HCT116 (cell line): ENCODE results near the gene OAT. TPM values are rescaled to one million over a fixed set of nuclear protein-coding genes. Genes with fewer than 3 reads are reported as not detected.

ENCODE experiments used
- ATAC-seq: fragments of 200-7000 bp; cut with Tn5 transposase; 2 replicates; pipeline ENCODE4 v1.9.1; 2020; ENCODE audit warnings: mild to moderate bottlenecking, moderate library complexity
- BruUV-seq: library from RNA; stranded (reverse); fragments of 400-500 nt; replicated peaks from 2 replicates; lab custom pipeline; 2021; lab: Mats Ljungman, UMichigan
- CTCF ChIA-PET: fragments of 300-600 bp; sonication (Branson Sonifier 250); formaldehyde crosslinking; loops from one replicate; lab custom pipeline; 2021; ENCODE audit warnings: antibody characterized with exemption; lab: Charles Lee
- POLR2A ChIA-PET: fragments of 300-600, 350-600 bp; sonication (Branson Sonifier 250); formaldehyde crosslinking; loops from one replicate; lab custom pipeline; 2021; ENCODE audit warnings: antibody characterized with exemption; lab: Charles Lee
- RAD21 ChIA-PET, 2 experiments: fragments of 300-600 bp; sonication (Branson Sonifier 250); formaldehyde crosslinking; loops; one replicate each; lab custom pipeline; 2023; ENCODE audit warnings: low total read pairs in 2 of 2; ENCODE audit not compliant: uncharacterized antibody in 2 of 2, unreplicated experiment in 2 of 2, low non-redundant PET in 1 of 2; lab: Charles Lee
- DNase-seq: peaks from one replicate; pipeline ENCODE4 v3.0.0-alpha.2; 2010; ENCODE audit warnings: low read depth, low spot score
- H2AFZ ChIP-seq: fragments of 200-600 bp; shearing (Covaris generic), sonication (generic); 2 replicates; pipeline ENCODE4 v1.6.1; 2017; ENCODE audit warnings: low read depth, mixed run types, mixed read lengths, antibody characterized with exemption, low read length; ENCODE audit not compliant: poor library complexity, severe bottlenecking
- H3K27ac ChIP-seq: 2 replicates; pipeline ENCODE4 v1.5.1; 2012; ENCODE audit warnings: low read depth, low read length
- H3K27me3 ChIP-seq: fragments of 200-600 bp; sonication (generic); 2 replicates; pipeline ENCODE4 v1.6.1; 2016; ENCODE audit warnings: mixed run types, low read length, mixed read lengths; ENCODE audit not compliant: insufficient read depth
- H3K36me3 ChIP-seq, 2 experiments: fragments of 200-500 bp in 1 of 2; fragments of 200-600 bp in 1 of 2; sonication (Bioruptor generic) in 1 of 2; sonication (generic) in 1 of 2; 2 replicates each; pipeline versions ENCODE4 v1.5.1 to v1.6.1; 2014 to 2016; ENCODE audit warnings: low read length in 2 of 2, inconsistent platforms in 1 of 2, mixed read lengths in 1 of 2, mixed run types in 1 of 2; ENCODE audit not compliant: insufficient read depth in 2 of 2, control insufficient read depth in 1 of 2
- H3K4me1 ChIP-seq, 2 experiments: fragments of 200-600 bp in 1 of 2; sonication (generic) in 1 of 2; 2 replicates each; pipeline versions ENCODE4 v1.5.1 to v1.6.1; 2012 to 2017; ENCODE audit warnings: low read length in 2 of 2, inconsistent platforms in 1 of 2, mild to moderate bottlenecking in 1 of 2, mixed read lengths in 1 of 2, mixed run types in 1 of 2, moderate library complexity in 1 of 2; ENCODE audit not compliant: insufficient read depth in 2 of 2, control insufficient read depth in 1 of 2
- H3K4me2 ChIP-seq: fragments of 200-600 bp; sonication (generic); 2 replicates; pipeline ENCODE4 v1.6.1; 2017; ENCODE audit warnings: mixed run types, low read length, mixed read lengths
- H3K4me3 ChIP-seq, 2 experiments: fragments of 200-600 bp in 1 of 2; sonication (generic) in 1 of 2; replicated peaks in 1 of 2; 2 replicates each; pipeline ENCODE4 v1.5.1; 2011 to 2016; ENCODE audit warnings: low read length in 2 of 2, control low read depth in 1 of 2, low read depth in 1 of 2, mild to moderate bottlenecking in 1 of 2, mixed read lengths in 1 of 2, mixed run types in 1 of 2
- H3K79me2 ChIP-seq: fragments of 200-600 bp; sonication (generic); 2 replicates; pipeline ENCODE4 v1.6.1; 2017; ENCODE audit warnings: mild to moderate bottlenecking, mixed run types, low read length, moderate library complexity, mixed read lengths; ENCODE audit not compliant: insufficient read depth
- H3K9ac ChIP-seq: fragments of 200-600 bp; sonication (generic); 2 replicates; pipeline ENCODE4 v1.6.1; 2016; ENCODE audit warnings: low read length, mixed read lengths
- H3K9me2 ChIP-seq: fragments of 200-600 bp; sonication (generic), shearing (Covaris generic); 2 replicates; pipeline ENCODE4 v1.6.1; 2017; ENCODE audit warnings: mixed run types, mild to moderate bottlenecking, moderate library complexity; ENCODE audit not compliant: insufficient read depth
- H3K9me3 ChIP-seq, 2 experiments: fragments of 200-500 bp in 1 of 2; fragments of 200-600 bp in 1 of 2; sonication (Bioruptor generic) in 1 of 2; sonication (generic) in 1 of 2; 2 replicates each; pipeline ENCODE4 v1.6.1; 2014 to 2017; ENCODE audit warnings: low read length in 2 of 2, mixed read lengths in 2 of 2, inconsistent platforms in 1 of 2, low read depth in 1 of 2, mild to moderate bottlenecking in 1 of 2, mixed run types in 1 of 2, moderate library complexity in 1 of 2; ENCODE audit not compliant: control insufficient read depth in 1 of 2, insufficient read depth in 1 of 2
- H4K20me1 ChIP-seq: fragments of 200-600 bp; sonication (generic), shearing (Covaris generic); 2 replicates; pipeline ENCODE4 v1.6.1; 2017; ENCODE audit warnings: mixed run types, mild to moderate bottlenecking, moderate library complexity; ENCODE audit not compliant: insufficient read depth
- ATF3 ChIP-seq: IDR thresholded peaks from 2 replicates; pipeline ENCODE4 v1.6.1; 2012
- EGR1 ChIP-seq: IDR thresholded peaks from 2 replicates; pipeline ENCODE4 v1.6.1; 2012; ENCODE audit warnings: low read depth
- FOSL1 ChIP-seq: IDR thresholded peaks from 2 replicates; pipeline ENCODE4 v1.6.1; 2012; ENCODE audit warnings: low read depth
- JUND ChIP-seq: IDR thresholded peaks from 2 replicates; pipeline ENCODE4 v1.6.1; 2012
- POLR2A ChIP-seq: IDR thresholded peaks from 2 replicates; pipeline ENCODE4 v1.7.0; 2011; ENCODE audit warnings: borderline replicate concordance; ENCODE audit not compliant: insufficient read depth, insufficient read length; ENCODE audit errors: extremely low read depth
- RAD21 ChIP-seq: IDR thresholded peaks from 2 replicates; pipeline ENCODE4 v1.6.1; 2012; ENCODE audit warnings: low read depth, mild to moderate bottlenecking
- REST ChIP-seq: IDR thresholded peaks from 2 replicates; pipeline ENCODE4 v1.6.1; 2012; ENCODE audit warnings: low read depth
- SP1 ChIP-seq: IDR thresholded peaks from 2 replicates; pipeline ENCODE4 v1.6.1; 2012; ENCODE audit warnings: low read depth
- TCF7L2 ChIP-seq: IDR thresholded peaks from 2 replicates; pipeline ENCODE4 v1.7.0; 2011; ENCODE audit warnings: borderline replicate concordance, inconsistent platforms; ENCODE audit not compliant: insufficient read depth, insufficient read length; ENCODE audit errors: extremely low read depth
- intact Hi-C: fragments of 100-400 bp; cut with micrococcal nuclease; formaldehyde crosslinking; loops from 2 replicates; pipeline ENCODE4 v1.10.0; 2022
- total RNA-seq: library from RNA; stranded (reverse); gene quantifications from one replicate; pipeline ENCODE4 v1.2.1, GENCODE V29; 2021; ENCODE audit not compliant: unreplicated experiment

OAT gene
- total RNA-seq, 1 experiment from 2014 or later: 133 TPM

- ChIA-PET CTCF (interaction anchor here (1.0 to 3.5 kb wide), 6 partner anchors 9 to 385 kb away, joined by 3 to 29 read pairs (median 3); no protein-coding TSS in a partner anchor), RAD21 (interaction anchor here in 1 of 2 experiments (0.6 to 2.2 kb wide), 4 partner anchors 9 to 677 kb away, joined by 3 to 9 read pairs (median 6); no protein-coding TSS in a partner anchor), POLR2A (interaction anchor here (1.0 to 1.2 kb wide), 2 partner anchors 9 to 228 kb away, joined by 3 read pairs; no protein-coding TSS in a partner anchor)
- Histone ChIP-seq H3K4me2 (no peak overlapping the region), H3K4me1 (peaks cover 12 to 18% of the 10 kb centered on the region in 2 experiments), H3K27ac (no peak overlapping the region), H3K79me2 (no peaks in the 10 kb centered on the region), H4K20me1 (no peaks in the 10 kb centered on the region), H3K9me3 (no peaks in the 10 kb centered on the region), H3K36me3 (no peaks in the 10 kb centered on the region), H2AFZ (no peak overlapping the region), H3K4me3 (no peak overlapping the region), H3K27me3 (no peaks in the 10 kb centered on the region), H3K9me2 (no peaks in the 10 kb centered on the region), H3K9ac (no peak overlapping the region)
- no TSS peak for BruUV-seq
- DNase-seq (no peak), ATAC-seq (no peak)
- intact Hi-C loops: no loop called here
- no peak for TF ChIP-seq REST
- no peak for TF ChIP-seq FOSL1
- TF ChIP-seq POLR2A: no peak
- no peak for TF ChIP-seq RAD21
- no peak for TF ChIP-seq SP1
- TF ChIP-seq EGR1: no peak
- TF ChIP-seq TCF7L2: no peak
- no peak for TF ChIP-seq ATF3
- TF ChIP-seq JUND: no peak
Observed at GRCh38 chr10:124380256-124380995, 38.3 kb downstream of the OAT start.
